Islet precursor cell (in vitro differentiated cells): ENCODE results near the gene WBP1L.
"Not testable (repeated sequence)": the region's sequence is repeated elsewhere in the genome, so short reads cannot be mapped to it uniquely, and the experiment has no call there.

Experiments used
- DNase-seq: peaks from one replicate; pipeline ENCODE4 v3.0.0-alpha.2; 2018

WBP1L gene

GRCh38 chr10:102844190-102844776, 100.5 kb downstream of the WBP1L start:
- not testable (repeated sequence) for DNase-seq

- no peak for DNase-seq
These were observed 101.7 kb downstream of the WBP1L start for GRCh38 chr10:102845352-102845902.

GRCh38 chr10:102850025-102850518, 106.3 kb downstream of the WBP1L start:
- no peak for DNase-seq

- peak; percentile 7 for DNase-seq
These were observed 109.5 kb downstream of the WBP1L start for GRCh38 chr10:102853237-102853636.

- peak; percentile 95 for DNase-seq
These were observed 112.1 kb downstream of the WBP1L start for GRCh38 chr10:102855731-102856436.

GRCh38 chr10:102856758-102857424, 113.1 kb downstream of the WBP1L start:
- peak; percentile 20 for DNase-seq

GRCh38 chr10:102859911-102860310, 116.2 kb downstream of the WBP1L start:
- no peak for DNase-seq

GRCh38 chr10:102863660-102864059, 119.9 kb downstream of the WBP1L start:
- DNase-seq = no peak

GRCh38 chr10:102865620-102866019, 121.9 kb downstream of the WBP1L start:
- no peak for DNase-seq
